Transverse colon (tissue), 4 donors: ENCODE data around the gene WIPF3. TPM values are rescaled to one million over a fixed set of nuclear protein-coding genes. Genes with fewer than 3 reads are reported as not detected.
A peak's percentile ranks its signal among the peaks of the same experiment; 100 is the strongest.

Source experiments
- DNase-seq: peaks from one replicate; pipeline ENCODE4 v3.0.0-alpha.2; 2019
- H3K27ac ChIP-seq, 4 donors: fragments of 200-600 bp; sonication (generic); 2 replicates each; pipeline ENCODE4 v1.5.1; 2016 to 2018; ENCODE audit warnings: inconsistent platforms in 4 of 4
- H3K27me3 ChIP-seq: fragments of 200-600 bp; sonication (generic); 2 replicates; pipeline ENCODE4 v1.5.1; 2017; ENCODE audit warnings: inconsistent platforms
- H3K36me3 ChIP-seq, 4 donors: fragments of 200-600 bp; sonication (generic); 2 replicates each; pipeline ENCODE4 v1.5.1; 2017 to 2019; ENCODE audit warnings: inconsistent platforms in 4 of 4
- H3K4me1 ChIP-seq, 4 donors: fragments of 200-600 bp; sonication (generic); 2 replicates each; pipeline ENCODE4 v1.5.1; 2017 to 2020; ENCODE audit warnings: inconsistent platforms in 4 of 4
- H3K4me3 ChIP-seq, 4 donors: fragments of 200-600 bp; sonication (generic); 1 replicate in 1 of 4; 2 replicates in 3 of 4; pipeline versions ENCODE4 v1.5.1 to v1.6.1; 2017 to 2019; ENCODE audit warnings: inconsistent platforms in 4 of 4
- H3K9me3 ChIP-seq, 2 donors: fragments of 200-600 bp; sonication (generic); 2 replicates each; pipeline ENCODE4 v1.5.1; 2017 to 2019; ENCODE audit warnings: inconsistent platforms in 2 of 2
- EP300 ChIP-seq: sonication (generic); formaldehyde crosslinking; IDR thresholded peaks from one replicate; pipeline ENCODE4 v1.6.1; 2017; ENCODE audit warnings: antibody characterized with exemption, low read depth
- POLR2A ChIP-seq: fragments of 450-650 bp; IDR thresholded peaks from one replicate; pipeline ENCODE4 v1.6.1; 2016; ENCODE audit warnings: antibody characterized with exemption, mild to moderate bottlenecking, moderate library complexity
- POLR2AphosphoS5 ChIP-seq, 3 donors: sonication (generic); formaldehyde crosslinking; IDR thresholded peaks; one replicate each; pipeline ENCODE4 v1.6.1; 2016; ENCODE audit warnings: antibody characterized with exemption in 3 of 3
- WGBS, 2 donors: methylation state at CpG; one replicate each; pipeline ENCODE4 v1.1.5; 2018; ENCODE audit warnings: low coverage in 1 of 2; 5-methylcytosine and 5-hydroxymethylcytosine counted together
- in situ Hi-C, 4 donors: fragments of 200-750 bp; cut with MboI; loops; one replicate each; pipeline versions ENCODE4 v1.15.0 to v1.15.1; 2017; ENCODE audit warnings: low sequenced_read_pairs in 3 of 4, low pct_ligation_motif_present in 1 of 4, low pct_unique_long_range_greater_than_20kb in 1 of 4
- intact Hi-C: fragments of 100-400 bp; cut with DNase I; formaldehyde crosslinking; loops from one replicate; pipeline ENCODE4 v1.15.1; 2023; ENCODE audit warnings: low total_unique reads
- total RNA-seq, 4 donors: library from RNA; depleted of rRNA; stranded (reverse); fragments of >200 nt; gene quantifications; one replicate each; pipeline ENCODE4 v1.1.0, GENCODE V29; 2016
- TF ChIP-seq, protein P1 (sequence below), 5 experiments: fragments of 200-600 bp in 3 of 5; fragments of 450-650 bp in 2 of 5; sonication (generic) in 3 of 5; IDR thresholded peaks; 1 replicate in 2 of 5; 2 replicates in 3 of 5; pipeline ENCODE4 v1.5.1; 2016 to 2017; ENCODE audit warnings: antibody characterized with exemption in 5 of 5, inconsistent platforms in 3 of 5, mild to moderate bottlenecking in 2 of 5, moderate library complexity in 1 of 5

The WIPF3 gene, protein sequence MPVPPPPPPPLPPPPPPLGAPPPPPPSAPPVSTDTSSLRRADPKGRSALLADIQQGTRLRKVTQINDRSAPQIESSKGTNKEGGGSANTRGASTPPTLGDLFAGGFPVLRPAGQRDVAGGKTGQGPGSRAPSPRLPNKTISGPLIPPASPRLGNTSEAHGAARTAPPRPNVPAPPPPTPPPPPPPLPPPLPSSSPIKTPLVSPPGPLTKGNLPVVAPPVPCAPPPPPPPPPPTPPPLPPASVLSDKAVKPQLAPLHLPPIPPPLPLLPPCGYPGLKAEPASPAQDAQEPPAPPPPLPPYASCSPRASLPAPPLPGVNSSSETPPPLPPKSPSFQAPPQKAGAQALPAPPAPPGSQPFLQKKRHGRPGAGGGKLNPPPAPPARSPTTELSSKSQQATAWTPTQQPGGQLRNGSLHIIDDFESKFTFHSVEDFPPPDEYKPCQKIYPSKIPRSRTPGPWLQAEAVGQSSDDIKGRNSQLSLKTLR
- total RNA-seq = 1 to 10 TPM in 1 of 4 donors, under 1 TPM in 1, not detected in 2; 0.41 to 3.7 TPM

GRCh38 chr7:29806208-29806994 lies at the start of gene WIPF3:
TSS of gene WIPF3 (plus strand) at chr7:29806508. CDS start at chr7:29834725, 28,217 bp downstream.
- Histone ChIP-seq H3K27me3 (peaks cover 75% of the 10 kb centered on the region), H3K9me3 (no peaks in the 10 kb centered on the region), H3K4me1 (peaks cover 0 to 17% (median 13%) of the 10 kb centered on the region in 4 donors), H3K4me3 (peak within 1 kb of the TSS; percentile 12 to 61 (median 54)), H3K36me3 (no peaks in the 10 kb centered on the region), H3K27ac (peak within 1 kb of the TSS in 3 of 4 donors; percentile 20 to 44 (median 33))
- WGBS, 2 donors = 4% methylated on average over 26 of the region's 99 CpGs; no CpG with 5 or more reads in 1 of the 2 donors
- no peak for TF ChIP-seq POLR2A
- TF ChIP-seq EP300 = no peak
- TF ChIP-seq, protein P1, sequence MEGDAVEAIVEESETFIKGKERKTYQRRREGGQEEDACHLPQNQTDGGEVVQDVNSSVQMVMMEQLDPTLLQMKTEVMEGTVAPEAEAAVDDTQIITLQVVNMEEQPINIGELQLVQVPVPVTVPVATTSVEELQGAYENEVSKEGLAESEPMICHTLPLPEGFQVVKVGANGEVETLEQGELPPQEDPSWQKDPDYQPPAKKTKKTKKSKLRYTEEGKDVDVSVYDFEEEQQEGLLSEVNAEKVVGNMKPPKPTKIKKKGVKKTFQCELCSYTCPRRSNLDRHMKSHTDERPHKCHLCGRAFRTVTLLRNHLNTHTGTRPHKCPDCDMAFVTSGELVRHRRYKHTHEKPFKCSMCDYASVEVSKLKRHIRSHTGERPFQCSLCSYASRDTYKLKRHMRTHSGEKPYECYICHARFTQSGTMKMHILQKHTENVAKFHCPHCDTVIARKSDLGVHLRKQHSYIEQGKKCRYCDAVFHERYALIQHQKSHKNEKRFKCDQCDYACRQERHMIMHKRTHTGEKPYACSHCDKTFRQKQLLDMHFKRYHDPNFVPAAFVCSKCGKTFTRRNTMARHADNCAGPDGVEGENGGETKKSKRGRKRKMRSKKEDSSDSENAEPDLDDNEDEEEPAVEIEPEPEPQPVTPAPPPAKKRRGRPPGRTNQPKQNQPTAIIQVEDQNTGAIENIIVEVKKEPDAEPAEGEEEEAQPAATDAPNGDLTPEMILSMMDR (IDR thresholded peaks at IDR 0.05) = no peak
- TF ChIP-seq POLR2AphosphoS5 (IDR thresholded peaks at IDR 0.05) = no peak
- DNase-seq = peak; percentile 52
- intact Hi-C loops (no loop called here), in situ Hi-C loops (no loop called here)

GRCh38 chr7:29763266-29763665 lies 43.0 kb upstream of the WIPF3 start:
- Histone ChIP-seq H3K9me3 (no peaks in the 10 kb centered on the region), H3K27ac (no peak overlapping the region), H3K27me3 (peaks cover 2% of the 10 kb centered on the region), H3K36me3 (no peaks in the 10 kb centered on the region), H3K4me3 (no peak overlapping the region), H3K4me1 (no peaks in the 10 kb centered on the region)
- in situ Hi-C loops = loop anchor here in 1 of 4 donors (25.0 kb wide), 1 partner anchor 324 kb away; no protein-coding TSS in a partner anchor
- no peak for TF ChIP-seq EP300
- TF ChIP-seq, protein P1 (IDR thresholded peaks at IDR 0.05) = no peak
- TF ChIP-seq POLR2AphosphoS5 (IDR thresholded peaks at IDR 0.05) = no peak
- no peak for TF ChIP-seq POLR2A
- WGBS, 2 donors = 44 to 57% methylated on average over 1 of the region's 1 CpG
- no peak for DNase-seq
- intact Hi-C loops = loop anchor here (10.0 kb wide), 1 partner anchor 162 kb away; no protein-coding TSS in a partner anchor

DNA sequence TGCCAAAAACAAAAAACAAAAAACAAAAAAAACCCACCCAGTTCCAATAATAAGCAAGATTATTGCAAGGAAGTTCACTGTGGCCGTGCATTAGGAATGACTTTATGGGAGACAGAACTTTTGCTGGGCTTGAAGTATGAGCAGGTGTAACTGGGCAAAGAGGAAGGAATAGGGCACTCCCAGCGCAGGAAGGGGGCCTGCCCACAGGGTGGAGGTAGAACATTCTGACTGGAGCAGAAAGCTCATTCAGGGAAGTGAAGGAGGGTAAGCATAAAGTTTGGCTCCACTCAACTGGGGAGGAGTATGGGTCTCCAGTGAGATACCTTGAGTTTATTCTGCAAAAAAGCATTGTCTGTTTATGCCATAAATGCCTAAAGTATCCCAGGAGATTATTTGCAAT lies 42.1 kb upstream of the WIPF3 start:
- peak; percentile 17 for DNase-seq
- H3K4me3 ChIP-seq = no peak overlapping the region
- in situ Hi-C loops (loop anchor here in 1 of 4 donors (25.0 kb wide), 1 partner anchor 323 kb away; no protein-coding TSS in a partner anchor), intact Hi-C loops (loop anchor here (10.0 kb wide), 1 partner anchor 161 kb away; no protein-coding TSS in a partner anchor)
- no peaks in the 10 kb centered on the region for H3K4me1 ChIP-seq
- no peaks in the 10 kb centered on the region for H3K9me3 ChIP-seq
- WGBS, 2 donors = 35 to 38% methylated on average over 2 of the region's 2 CpGs
- TF ChIP-seq, protein P1 (IDR thresholded peaks at IDR 0.05) = no peak
- TF ChIP-seq POLR2AphosphoS5 (IDR thresholded peaks at IDR 0.05) = no peak
- no peak for TF ChIP-seq EP300
- no peak for TF ChIP-seq POLR2A
- no peak overlapping the region for H3K27ac ChIP-seq
- H3K27me3 ChIP-seq = peaks cover 2% of the 10 kb centered on the region
- no peaks in the 10 kb centered on the region for H3K36me3 ChIP-seq
